Pulmonary artery endothelial cell (primary cell): ENCODE results near the gene WASF3. TPM values are rescaled to one million over a fixed set of nuclear protein-coding genes. Genes with fewer than 3 reads are reported as not detected.
A peak's percentile ranks its signal among the peaks of the same experiment; 100 is the strongest.

ENCODE experiments used
- DNase-seq: peaks from one replicate; pipeline ENCODE4 v3.0.0-alpha.2; 2011; ENCODE audit warnings: low read depth, low spot score
- total RNA-seq: library from RNA; depleted of rRNA; stranded (reverse); fragments of >200 nt; gene quantifications from 2 replicates; pipeline ENCODE4 v1.2.3, GENCODE V29; 2014

WASF3 gene
- 15.8 and 16.2 TPM in 2 replicates for total RNA-seq

GRCh38 chr13:26557393-26558073 is at the start of gene WASF3:
Gene WASF3 (plus strand): TSS chr13:26557683. CDS start chr13:26642271, 84,588 bp downstream.
- peak; percentile 81 for DNase-seq

GRCh38 chr13:26508885-26509284 is 48.6 kb upstream of the WASF3 start:
- DNase-seq = no peak

GRCh38 chr13:26509491-26509890 is 48.0 kb upstream of the WASF3 start:
- DNase-seq = no peak

- DNase-seq = no peak
Observed at GRCh38 chr13:26513931-26514330, 43.6 kb upstream of the WASF3 start.

- DNase-seq = no peak
Observed at GRCh38 chr13:26515721-26516120, 41.8 kb upstream of the WASF3 start.

- no peak for DNase-seq
Observed at GRCh38 chr13:26517936-26518335, 39.5 kb upstream of the WASF3 start.

GRCh38 chr13:26518451-26518959 is 39.0 kb upstream of the WASF3 start:
- DNase-seq = no peak

GRCh38 chr13:26522571-26522970 is 34.9 kb upstream of the WASF3 start:
- DNase-seq = no peak

- no peak for DNase-seq
Observed at GRCh38 chr13:26523007-26523406, 34.5 kb upstream of the WASF3 start.

GRCh38 chr13:26525528-26525927 is 32.0 kb upstream of the WASF3 start:
- no peak for DNase-seq

GRCh38 chr13:26526702-26527216 is 30.7 kb upstream of the WASF3 start:
- no peak for DNase-seq

- DNase-seq = no peak
Observed at GRCh38 chr13:26528527-26528926, 29.0 kb upstream of the WASF3 start.

GRCh38 chr13:26529441-26529840 is 28.0 kb upstream of the WASF3 start:
- peak; percentile 24 for DNase-seq

- DNase-seq = no peak
Observed at GRCh38 chr13:26531742-26532141, 25.7 kb upstream of the WASF3 start.

GRCh38 chr13:26534036-26534726 is 23.3 kb upstream of the WASF3 start:
- DNase-seq = no peak

- no peak for DNase-seq
Observed at GRCh38 chr13:26538363-26539317, 18.8 kb upstream of the WASF3 start.

GRCh38 chr13:26539738-26540292 is 17.7 kb upstream of the WASF3 start:
- no peak for DNase-seq

- no peak for DNase-seq
Observed at GRCh38 chr13:26540334-26540733, 17.1 kb upstream of the WASF3 start.

- no peak for DNase-seq
Observed at GRCh38 chr13:26541041-26541440, 16.4 kb upstream of the WASF3 start.

- no peak for DNase-seq
Observed at GRCh38 chr13:26541678-26542568, 15.6 kb upstream of the WASF3 start.
